ENCODE data around the gene CST11.
"Not testable (repeated sequence)": the region's sequence is repeated elsewhere in the genome, so short reads cannot be mapped to it uniquely, and the experiment has no call there.

The CST11 gene

GRCh38 chr20:23452776-23453175 is at the start of gene CST11:
Gene CST11 (minus strand): TSS chr20:23452876. CDS start chr20:23452811, 65 bp downstream.
- DNase-seq (ENCODE audit: low read depth in 2 of 2) = no peak

- no peak for DNase-seq (ENCODE audit: low read depth in 2 of 2)
Measured at GRCh38 chr20:23501926-23502325, 49.2 kb upstream of the CST11 start.

GRCh38 chr20:23497536-23497935 is 44.9 kb upstream of the CST11 start:
- no peak for DNase-seq (ENCODE audit: low read depth in 2 of 2)

GRCh38 chr20:23493172-23493772 is 40.6 kb upstream of the CST11 start:
- no peak for DNase-seq (ENCODE audit: low read depth in 2 of 2)

- DNase-seq (ENCODE audit: low read depth in 2 of 2) = peak in 1 of 2 donors; percentile 2
Measured at GRCh38 chr20:23492292-23492691, 39.6 kb upstream of the CST11 start.

GRCh38 chr20:23490817-23491216 is 38.1 kb upstream of the CST11 start, which contains the start of gene CST8:
Gene CST8 (plus strand): TSS chr20:23491117. CDS start chr20:23491668, 551 bp downstream.
- no peak for DNase-seq (ENCODE audit: low read depth in 2 of 2)

- DNase-seq (ENCODE audit: low read depth in 2 of 2) = no peak
Measured at GRCh38 chr20:23488996-23489395, 36.3 kb upstream of the CST11 start.

- no peak for DNase-seq (ENCODE audit: low read depth in 2 of 2)
Measured at GRCh38 chr20:23488470-23488869, 35.8 kb upstream of the CST11 start.

- DNase-seq (ENCODE audit: low read depth in 2 of 2) = no peak
Measured at GRCh38 chr20:23484081-23484480, 31.4 kb upstream of the CST11 start.

- DNase-seq (ENCODE audit: low read depth in 2 of 2) = no peak
Measured at GRCh38 chr20:23482138-23482537, 29.5 kb upstream of the CST11 start.

- DNase-seq (ENCODE audit: low read depth in 2 of 2) = no peak
Measured at GRCh38 chr20:23479043-23479442, 26.4 kb upstream of the CST11 start.

GRCh38 chr20:23477223-23477622 is 24.5 kb upstream of the CST11 start:
- no peak for DNase-seq (ENCODE audit: low read depth in 2 of 2)

- DNase-seq (ENCODE audit: low read depth in 2 of 2) = no peak
Measured at GRCh38 chr20:23476015-23476754, 23.5 kb upstream of the CST11 start.

GRCh38 chr20:23475395-23475794 is 22.7 kb upstream of the CST11 start:
- DNase-seq (ENCODE audit: low read depth in 2 of 2) = no peak

GRCh38 chr20:23473293-23473692 is 20.6 kb upstream of the CST11 start:
- DNase-seq (ENCODE audit: low read depth in 2 of 2) = not testable (repeated sequence)

- DNase-seq (ENCODE audit: low read depth in 2 of 2) = not testable (repeated sequence)
Measured at GRCh38 chr20:23472306-23472705, 19.6 kb upstream of the CST11 start.

- not testable (repeated sequence) for DNase-seq (ENCODE audit: low read depth in 2 of 2)
Measured at GRCh38 chr20:23466961-23467360, 14.3 kb upstream of the CST11 start.

GRCh38 chr20:23461180-23461579 is 8.5 kb upstream of the CST11 start:
- no peak for DNase-seq (ENCODE audit: low read depth in 2 of 2)

GRCh38 chr20:23459461-23460150 is 6.9 kb upstream of the CST11 start:
- DNase-seq (ENCODE audit: low read depth in 2 of 2) = no peak

GRCh38 chr20:23456873-23457272 is 4.2 kb upstream of the CST11 start:
- no peak for DNase-seq (ENCODE audit: low read depth in 2 of 2)

GRCh38 chr20:23456409-23456808 is 3.7 kb upstream of the CST11 start:
- DNase-seq (ENCODE audit: low read depth in 2 of 2) = no peak

GRCh38 chr20:23455639-23456038 is 3.0 kb upstream of the CST11 start:
- DNase-seq (ENCODE audit: low read depth in 2 of 2) = no peak

- DNase-seq (ENCODE audit: low read depth in 2 of 2) = no peak
Measured at GRCh38 chr20:23454816-23455215, 2.1 kb upstream of the CST11 start.
